Smooth muscle cell (in vitro differentiated cells): ENCODE data around the gene ADAMTS14. TPM values are rescaled to one million over a fixed set of nuclear protein-coding genes. Genes with fewer than 3 reads are reported as not detected.

Experiments used
- DNase-seq: peaks from one replicate; lab custom pipeline; 2025; ENCODE audit not compliant: unreplicated experiment; lab: John Stamatoyannopoulos, UW
- H2AFZ ChIP-seq: fragments of 200-600 bp; sonication (generic); 2 replicates; pipeline ENCODE4 v1.6.0; 2016; ENCODE audit warnings: antibody characterized with exemption, low read depth, mild to moderate bottlenecking
- H3F3A ChIP-seq: fragments of 200-600 bp; sonication (generic); 2 replicates; pipeline ENCODE4 v1.6.0; 2017; ENCODE audit warnings: antibody characterized with exemption, low read depth
- H3K27ac ChIP-seq: fragments of 200-600 bp; sonication (generic); 2 replicates; pipeline ENCODE4 v1.5.1; 2016; ENCODE audit warnings: low read depth, mild to moderate bottlenecking
- H3K27me3 ChIP-seq: fragments of 200-600 bp; sonication (generic); 2 replicates; pipeline ENCODE4 v1.6.1; 2016; ENCODE audit warnings: low read depth, mild to moderate bottlenecking
- H3K36me3 ChIP-seq: fragments of 200-600 bp; sonication (generic); 2 replicates; pipeline ENCODE4 v1.5.1; 2016; ENCODE audit warnings: low read depth
- H3K4me1 ChIP-seq: fragments of 200-600 bp; sonication (generic); 2 replicates; pipeline ENCODE4 v1.5.1; 2016; ENCODE audit warnings: low read depth
- H3K4me2 ChIP-seq: fragments of 200-600 bp; sonication (generic); 2 replicates; pipeline ENCODE4 v1.6.0; 2016; ENCODE audit warnings: mild to moderate bottlenecking
- H3K4me3 ChIP-seq: fragments of 200-600 bp; sonication (generic); 2 replicates; pipeline ENCODE4 v1.5.1; 2016; ENCODE audit warnings: mild to moderate bottlenecking
- H3K79me2 ChIP-seq: fragments of 200-600 bp; sonication (generic); 2 replicates; pipeline ENCODE4 v1.6.0; 2016; ENCODE audit warnings: low read depth, mild to moderate bottlenecking
- H3K9ac ChIP-seq: fragments of 200-600 bp; sonication (generic); 2 replicates; pipeline ENCODE4 v1.6.0; 2016; ENCODE audit warnings: low read depth
- H3K9me3 ChIP-seq: fragments of 200-600 bp; sonication (generic); replicated peaks from 2 replicates; pipeline ENCODE4 v1.5.1; 2016; ENCODE audit warnings: low read depth
- H4K20me1 ChIP-seq: fragments of 200-600 bp; sonication (generic); 2 replicates; pipeline ENCODE4 v1.6.0; 2016; ENCODE audit warnings: low read depth
- WGBS: methylation state at CpG from one replicate; pipeline ENCODE4 v1.1.7; 2016; ENCODE audit warnings: low lambda C conversion rate; 5-methylcytosine and 5-hydroxymethylcytosine counted together
- polyA plus RNA-seq: library from polyadenylated mRNA; unstranded; fragments of >200 nt; fragmentation: Nextera tagmentation; extraction: Ambion mirVana; gene quantifications from 2 replicates; pipeline ENCODE4 v1.2.1, GENCODE V29; 2016
- total RNA-seq: library from RNA; depleted of rRNA; stranded (reverse); fragments of >200 nt; gene quantifications from 2 replicates; pipeline ENCODE4 v1.2.3, GENCODE V29; 2014
- TF ChIP-seq, protein P1 (sequence below): fragments of 200-600 bp; sonication (generic); IDR thresholded peaks from 2 replicates; pipeline ENCODE4 v1.5.1; 2017; ENCODE audit warnings: borderline replicate concordance, mild to moderate bottlenecking, antibody characterized with exemption; ENCODE audit not compliant: insufficient read depth, poor library complexity, severe bottlenecking

The ADAMTS14 gene
- total and polyA plus RNA-seq, 2 experiments from 2014 or later = 6.3 to 10.1 TPM

DNA sequence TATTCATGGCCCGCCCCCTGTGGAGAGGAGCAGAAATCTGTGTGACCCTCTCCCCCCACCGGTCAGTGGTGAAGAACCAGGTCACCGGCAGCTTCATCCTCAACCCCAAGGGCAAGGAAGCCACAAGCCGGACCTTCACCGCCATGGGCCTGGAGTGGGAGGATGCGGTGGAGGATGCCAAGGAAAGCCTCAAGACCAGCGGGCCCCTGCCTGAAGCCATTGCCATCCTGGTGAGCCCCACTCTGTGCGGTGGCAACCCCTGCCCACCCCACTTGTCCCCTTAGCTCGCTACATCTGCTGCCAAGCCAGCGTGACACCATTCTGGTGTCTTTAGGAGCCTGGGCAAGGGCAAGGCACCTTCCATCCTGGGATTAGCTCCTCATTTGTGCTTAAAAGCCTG is 77.5 kb downstream of the ADAMTS14 start:
- H2AFZ ChIP-seq = no peak overlapping the region
- no peaks in the 10 kb centered on the region for H3K4me1 ChIP-seq
- no peaks in the 10 kb centered on the region for H3K36me3 ChIP-seq
- no peak for DNase-seq
- no peaks in the 10 kb centered on the region for H3K79me2 ChIP-seq
- TF ChIP-seq, protein P1, sequence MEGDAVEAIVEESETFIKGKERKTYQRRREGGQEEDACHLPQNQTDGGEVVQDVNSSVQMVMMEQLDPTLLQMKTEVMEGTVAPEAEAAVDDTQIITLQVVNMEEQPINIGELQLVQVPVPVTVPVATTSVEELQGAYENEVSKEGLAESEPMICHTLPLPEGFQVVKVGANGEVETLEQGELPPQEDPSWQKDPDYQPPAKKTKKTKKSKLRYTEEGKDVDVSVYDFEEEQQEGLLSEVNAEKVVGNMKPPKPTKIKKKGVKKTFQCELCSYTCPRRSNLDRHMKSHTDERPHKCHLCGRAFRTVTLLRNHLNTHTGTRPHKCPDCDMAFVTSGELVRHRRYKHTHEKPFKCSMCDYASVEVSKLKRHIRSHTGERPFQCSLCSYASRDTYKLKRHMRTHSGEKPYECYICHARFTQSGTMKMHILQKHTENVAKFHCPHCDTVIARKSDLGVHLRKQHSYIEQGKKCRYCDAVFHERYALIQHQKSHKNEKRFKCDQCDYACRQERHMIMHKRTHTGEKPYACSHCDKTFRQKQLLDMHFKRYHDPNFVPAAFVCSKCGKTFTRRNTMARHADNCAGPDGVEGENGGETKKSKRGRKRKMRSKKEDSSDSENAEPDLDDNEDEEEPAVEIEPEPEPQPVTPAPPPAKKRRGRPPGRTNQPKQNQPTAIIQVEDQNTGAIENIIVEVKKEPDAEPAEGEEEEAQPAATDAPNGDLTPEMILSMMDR = no peak
- H3F3A ChIP-seq = no peaks in the 10 kb centered on the region
- no peak overlapping the region for H3K9ac ChIP-seq
- H3K4me2 ChIP-seq = no peak overlapping the region
- H3K4me3 ChIP-seq = no peak overlapping the region
- no peaks in the 10 kb centered on the region for H3K27me3 ChIP-seq
- H4K20me1 ChIP-seq = no peaks in the 10 kb centered on the region
- 96% methylated on average over 9 of the region's 10 CpGs for WGBS
- H3K9me3 ChIP-seq = no peaks in the 10 kb centered on the region
- no peak overlapping the region for H3K27ac ChIP-seq

DNA sequence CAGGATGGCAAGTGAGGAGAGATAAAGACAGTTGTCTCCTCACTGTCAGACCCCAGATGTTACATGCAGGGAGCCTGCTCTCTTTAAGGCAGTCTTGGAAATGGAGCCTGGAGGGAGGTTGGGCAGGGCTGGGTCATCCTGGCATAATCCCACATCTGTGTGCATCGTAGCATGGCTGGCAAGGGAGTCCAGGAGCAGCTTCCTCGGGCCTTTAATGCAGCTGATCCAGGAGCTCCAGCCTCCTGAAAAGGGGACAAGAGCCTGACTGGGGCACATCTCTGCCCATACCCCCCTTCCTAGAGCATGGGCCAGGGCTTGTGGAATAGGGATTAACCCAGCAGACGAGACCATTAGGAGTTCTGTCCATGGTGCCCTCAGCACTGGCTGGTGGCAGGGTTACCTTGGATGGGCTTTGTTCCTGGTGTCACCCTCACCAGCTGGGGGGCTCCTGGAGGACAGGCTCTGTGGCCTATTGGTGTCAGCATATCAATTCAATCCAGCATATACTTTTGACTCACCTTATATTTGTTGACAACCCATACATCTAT is 77.9 kb downstream of the ADAMTS14 start:
- Histone ChIP-seq H3F3A (no peaks in the 10 kb centered on the region), H3K4me1 (no peaks in the 10 kb centered on the region), H4K20me1 (no peaks in the 10 kb centered on the region), H3K9me3 (no peaks in the 10 kb centered on the region), H3K79me2 (no peaks in the 10 kb centered on the region), H2AFZ (no peak overlapping the region), H3K9ac (no peak overlapping the region), H3K27me3 (no peaks in the 10 kb centered on the region), H3K27ac (no peak overlapping the region), H3K4me2 (no peak overlapping the region), H3K36me3 (no peaks in the 10 kb centered on the region), H3K4me3 (no peak overlapping the region)
- 62% methylated on average over 3 of the region's 3 CpGs for WGBS
- TF ChIP-seq, protein P1 = no peak
- no peak for DNase-seq

- Histone ChIP-seq H2AFZ (no peak overlapping the region), H3K9me3 (no peaks in the 10 kb centered on the region), H3F3A (no peaks in the 10 kb centered on the region), H4K20me1 (no peaks in the 10 kb centered on the region), H3K9ac (no peak overlapping the region), H3K4me3 (no peak overlapping the region), H3K27me3 (no peaks in the 10 kb centered on the region), H3K79me2 (no peaks in the 10 kb centered on the region), H3K27ac (no peak overlapping the region), H3K4me1 (no peaks in the 10 kb centered on the region), H3K4me2 (no peak overlapping the region), H3K36me3 (no peaks in the 10 kb centered on the region)
- TF ChIP-seq, protein P1 = no peak
- 98% methylated on average over 9 of the region's 9 CpGs for WGBS
- DNase-seq = no peak
Measured at GRCh38 chr10:70751356-70751755, 79.0 kb downstream of the ADAMTS14 start.

DNA sequence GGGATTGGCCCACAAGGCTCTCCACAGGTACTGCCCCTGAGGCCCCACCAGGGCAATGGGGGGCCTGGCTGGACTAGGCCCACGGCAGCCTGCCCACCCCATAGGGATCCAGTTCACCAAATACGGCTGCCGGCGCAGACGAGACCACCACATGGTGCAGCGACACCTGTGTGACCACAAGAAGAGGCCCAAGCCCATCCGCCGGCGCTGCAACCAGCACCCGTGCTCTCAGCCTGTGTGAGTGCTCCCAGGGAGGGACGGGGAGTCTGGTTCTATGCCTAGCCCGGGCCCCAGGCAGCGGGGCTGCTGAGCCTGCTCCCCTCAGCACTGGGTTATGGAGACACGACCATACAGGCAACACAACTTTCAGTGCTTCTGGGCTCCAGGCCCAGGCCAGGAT is 79.7 kb downstream of the ADAMTS14 start:
- Histone ChIP-seq H4K20me1 (no peaks in the 10 kb centered on the region), H3K27ac (no peak overlapping the region), H3K4me2 (no peak overlapping the region), H2AFZ (no peak overlapping the region), H3K9ac (no peak overlapping the region), H3F3A (no peaks in the 10 kb centered on the region), H3K36me3 (no peaks in the 10 kb centered on the region), H3K4me1 (no peaks in the 10 kb centered on the region), H3K9me3 (no peaks in the 10 kb centered on the region), H3K4me3 (no peak overlapping the region), H3K27me3 (no peaks in the 10 kb centered on the region), H3K79me2 (no peaks in the 10 kb centered on the region)
- WGBS = 96% methylated on average over 13 of the region's 14 CpGs
- no peak for DNase-seq
- TF ChIP-seq, protein P1 = no peak
